BE2C (cell line): ENCODE measurements around the gene COLQ.
A peak's percentile ranks its signal among the peaks of the same experiment; 100 is the strongest.

Experiments used
- DNase-seq: peaks from one replicate; pipeline ENCODE4 v3.0.0-alpha.2; 2020
- H3K27me3 ChIP-seq: fragments of 250-450 bp; sonication (Bioruptor Pico); 2 replicates; pipeline ENCODE4 v1.5.1; 2020; ENCODE audit warnings: mild to moderate bottlenecking
- H3K36me3 ChIP-seq: fragments of 250-450 bp; sonication (Bioruptor Pico); 2 replicates; pipeline ENCODE4 v1.5.1; 2020; ENCODE audit warnings: mild to moderate bottlenecking
- H3K4me1 ChIP-seq: fragments of 250-450 bp; sonication (Bioruptor Pico); 2 replicates; pipeline ENCODE4 v1.5.1; 2020
- H3K4me3 ChIP-seq: 2 replicates; pipeline ENCODE4 v1.5.1; 2011; ENCODE audit warnings: low read depth, low read length
- H3K9me3 ChIP-seq: fragments of 250-450 bp; sonication (Bioruptor Pico); 2 replicates; pipeline ENCODE4 v1.5.1; 2020
- CTCF ChIP-seq: IDR thresholded peaks from 2 replicates; pipeline ENCODE4 v1.5.1; 2012; ENCODE audit warnings: mild to moderate bottlenecking, low read depth, low read length

COLQ gene

GRCh38 chr3:15479400-15480224 lies 41.9 kb downstream of the COLQ start:
- no peaks in the 10 kb centered on the region for H3K9me3 ChIP-seq
- no peaks in the 10 kb centered on the region for H3K27me3 ChIP-seq
- peaks cover 17% of the 10 kb centered on the region for H3K4me1 ChIP-seq
- no peak for DNase-seq
- no peak for TF ChIP-seq CTCF
- no peaks in the 10 kb centered on the region for H3K36me3 ChIP-seq
- no peak overlapping the region for H3K4me3 ChIP-seq

GRCh38 chr3:15478640-15478979 lies 42.9 kb downstream of the COLQ start:
- Histone ChIP-seq H3K9me3 (no peaks in the 10 kb centered on the region), H3K27me3 (no peaks in the 10 kb centered on the region), H3K4me1 (peaks cover 17% of the 10 kb centered on the region), H3K4me3 (no peak overlapping the region), H3K36me3 (no peaks in the 10 kb centered on the region)
- DNase-seq = peak; percentile 29
- no peak for TF ChIP-seq CTCF

GRCh38 chr3:15477951-15478639 lies 43.4 kb downstream of the COLQ start:
- TF ChIP-seq CTCF = no peak
- Histone ChIP-seq H3K27me3 (no peaks in the 10 kb centered on the region), H3K4me1 (peaks cover 17% of the 10 kb centered on the region), H3K4me3 (no peak overlapping the region), H3K9me3 (no peaks in the 10 kb centered on the region), H3K36me3 (no peaks in the 10 kb centered on the region)
- no peak for DNase-seq

- H3K4me3 ChIP-seq = no peak overlapping the region
- H3K4me1 ChIP-seq = peaks cover 17% of the 10 kb centered on the region
- DNase-seq = peak; percentile 35
- TF ChIP-seq CTCF = no peak
- H3K9me3 ChIP-seq = no peaks in the 10 kb centered on the region
- no peaks in the 10 kb centered on the region for H3K27me3 ChIP-seq
- H3K36me3 ChIP-seq = no peaks in the 10 kb centered on the region
Observed at GRCh38 chr3:15476378-15476777, 45.1 kb downstream of the COLQ start.

- Histone ChIP-seq H3K4me1 (peaks cover 17% of the 10 kb centered on the region), H3K36me3 (no peaks in the 10 kb centered on the region), H3K27me3 (no peaks in the 10 kb centered on the region), H3K9me3 (no peaks in the 10 kb centered on the region), H3K4me3 (no peak overlapping the region)
- no peak for DNase-seq
- no peak for TF ChIP-seq CTCF
Observed at GRCh38 chr3:15475161-15475560, 46.3 kb downstream of the COLQ start.

GRCh38 chr3:15471861-15472260 lies 49.6 kb downstream of the COLQ start:
- H3K4me3 ChIP-seq = no peak overlapping the region
- TF ChIP-seq CTCF = no peak
- peaks cover 5% of the 10 kb centered on the region for H3K4me1 ChIP-seq
- no peaks in the 10 kb centered on the region for H3K9me3 ChIP-seq
- no peaks in the 10 kb centered on the region for H3K27me3 ChIP-seq
- no peaks in the 10 kb centered on the region for H3K36me3 ChIP-seq
- no peak for DNase-seq
